K562 (cell line): ENCODE results near the gene MRNIP. TPM values are rescaled to one million over a fixed set of nuclear protein-coding genes. Genes with fewer than 3 reads are reported as not detected.

Experiments used
- ATAC-seq: fragments of 200-7000 bp; cut with Tn5 transposase; 3 replicates; pipeline ENCODE4 v1.9.1; 2020; ENCODE audit warnings: moderate library complexity
- BruUV-seq: library from RNA; stranded (reverse); fragments of 400-500 nt; replicated peaks from 2 replicates; lab custom pipeline; 2021; lab: Mats Ljungman, UMichigan
- CTCF ChIA-PET: fragments of 300-600 bp; formaldehyde crosslinking; extraction: SDS; loops from one replicate; lab custom pipeline; 2021; ENCODE audit warnings: low intra/inter-chr PET ratio; lab: Yijun Ruan, JAX
- POLR2A ChIA-PET: fragments of 300-600, 350-650 bp; sonication (Branson Sonifier 250); formaldehyde crosslinking; extraction: SDS; loops from one replicate; lab custom pipeline; 2021; ENCODE audit warnings: antibody characterized with exemption, inconsistent platforms; lab: Yijun Ruan, JAX
- DNase-seq, 4 experiments: peaks; one replicate each; pipeline versions ENCODE4 v3.0.0 to v3.0.0-alpha.2; 2011 to 2018; ENCODE audit warnings: low spot score in 3 of 4, mixed read lengths in 3 of 4; ENCODE audit errors: extremely low read depth in 1 of 4
- FAIRE-seq: peaks from 2 replicates; lab custom pipeline; 2011; peaks lifted over from hg19 to GRCh38; lab: Jason Lieb, UNC
- H2AFZ ChIP-seq: 2 replicates; pipeline ENCODE4 v1.6.0; 2011; ENCODE audit warnings: low read depth, low read length, control low read depth, inconsistent platforms
- H3K27ac ChIP-seq: fragments of 200-600 bp; 3 replicates; pipeline ENCODE4 v1.8.0; 2011; ENCODE audit warnings: low read depth, mild to moderate bottlenecking, control low read depth, inconsistent platforms, low read length, moderate library complexity, mixed read lengths; ENCODE audit errors: extremely low read depth
- H3K27me3 ChIP-seq, 2 experiments: fragments of 300-600 bp in 1 of 2; 2 replicates in 1 of 2; 3 replicates in 1 of 2; pipeline versions ENCODE4 v1.6.0 to v1.8.0; 2011; ENCODE audit warnings: inconsistent platforms in 2 of 2, low read length in 2 of 2, mild to moderate bottlenecking in 1 of 2, mixed read lengths in 1 of 2, moderate library complexity in 1 of 2; ENCODE audit not compliant: control insufficient read depth in 2 of 2, insufficient read depth in 2 of 2
- H3K36me3 ChIP-seq: fragments of 300-600 bp; 3 replicates; pipeline ENCODE4 v1.8.0; 2011; ENCODE audit warnings: mild to moderate bottlenecking, low read length, inconsistent platforms; ENCODE audit not compliant: control insufficient read depth, insufficient read depth
- H3K4me1 ChIP-seq, 2 experiments: fragments of 200-600 bp in 1 of 2; replicated peaks in 1 of 2; 2 replicates in 1 of 2; 3 replicates in 1 of 2; pipeline versions ENCODE4 v1.5.1 to v1.8.0; 2011; ENCODE audit warnings: inconsistent platforms in 2 of 2, low read length in 2 of 2, mild to moderate bottlenecking in 1 of 2, mixed read lengths in 1 of 2, moderate library complexity in 1 of 2; ENCODE audit not compliant: control insufficient read depth in 2 of 2, insufficient read depth in 2 of 2
- H3K4me2 ChIP-seq: 2 replicates; pipeline ENCODE4 v1.6.1; 2011; ENCODE audit warnings: low read length, control low read depth, inconsistent platforms, mixed read lengths; ENCODE audit not compliant: insufficient read depth
- H3K4me3 ChIP-seq: fragments of 200-600 bp; sonication (generic), shearing (Covaris generic); 2 replicates; pipeline ENCODE4 v1.5.1; 2016; ENCODE audit warnings: control low read depth, inconsistent platforms
- H3K79me2 ChIP-seq: fragments of 200-600 bp; 3 replicates; pipeline ENCODE4 v1.8.0; 2011; ENCODE audit warnings: low read length, inconsistent platforms; ENCODE audit not compliant: control insufficient read depth, insufficient read depth
- H3K9ac ChIP-seq, 2 experiments: 2 replicates each; pipeline versions ENCODE4 v1.6.0 to v1.6.1; 2011; ENCODE audit warnings: low read depth in 2 of 2, low read length in 2 of 2, control low read depth in 1 of 2, inconsistent platforms in 1 of 2, mild to moderate bottlenecking in 1 of 2, mixed read lengths in 1 of 2; ENCODE audit not compliant: insufficient read depth in 1 of 2
- H3K9me1 ChIP-seq: one replicate; pipeline ENCODE4 v1.6.0; 2011; ENCODE audit warnings: inconsistent platforms, mild to moderate bottlenecking, low read length, moderate library complexity; ENCODE audit not compliant: control insufficient read depth, insufficient read depth
- H3K9me3 ChIP-seq: replicated peaks from 2 replicates; pipeline ENCODE4 v1.5.1; 2011; ENCODE audit warnings: low read depth, low read length, inconsistent platforms; ENCODE audit not compliant: control insufficient read depth, insufficient read depth
- H4K20me1 ChIP-seq: replicated peaks from 2 replicates; pipeline ENCODE4 v1.6.1; 2011; ENCODE audit warnings: low read length, inconsistent platforms, mixed read lengths; ENCODE audit not compliant: control insufficient read depth, insufficient read depth
- HDAC1 ChIP-seq, 2 experiments: fragments of 450-650 bp; IDR thresholded peaks; 2 replicates each; pipeline ENCODE4 v1.6.1; 2016 to 2017; ENCODE audit warnings: inconsistent platforms in 1 of 2, mild to moderate bottlenecking in 1 of 2, moderate library complexity in 1 of 2
- ZBTB40 ChIP-seq, 2 experiments: fragments of 450-650 bp in 1 of 2; sonication (generic) in 1 of 2; formaldehyde crosslinking in 1 of 2; IDR thresholded peaks; 2 replicates each; pipeline versions ENCODE4 v1.7.1 to v1.9.0; 2016 to 2022; ENCODE audit warnings: inconsistent platforms in 1 of 2, mild to moderate bottlenecking in 1 of 2, missing genetic modification reagents in 1 of 2
- WGBS: fragments of 100-300 bp; shearing (Covaris generic); methylation state at CpG from one replicate; pipeline ENCODE4 v1.1.6; 2016; ENCODE audit warnings: low coverage, mixed read lengths; ENCODE audit not compliant: insufficient coverage; ENCODE audit errors: missing lambda C conversion rate; 5-methylcytosine and 5-hydroxymethylcytosine counted together
- in situ Hi-C: fragments of 300-500 bp; cut with MboI; formaldehyde crosslinking; loops from 4 replicates; pipeline ENCODE4 v1.15.0; 2018; ENCODE audit warnings: inconsistent platforms, mixed read lengths
- intact Hi-C: fragments of 100-400 bp; cut with micrococcal nuclease; formaldehyde crosslinking; loops from 2 replicates; pipeline ENCODE4 v1.14.2; 2022
- polyA plus RNA-seq, 8 experiments: library from polyadenylated mRNA; depleted of rRNA in 4 of 8; stranded (reverse) in 5 of 8; unstranded in 3 of 8; fragments of >200 nt; fragmentation: Nextera tagmentation in 2 of 8; fragmentation: Illumina TruSeq in 1 of 8; extraction: Ambion mirVana in 2 of 8; extraction: Trizol in 1 of 8; gene quantifications; 2 replicates each; pipeline versions ENCODE4 v1.2.1 to v1.2.3, GENCODE V29; 2011 to 2014; ENCODE audit warnings: inconsistent platforms in 1 of 8, missing spikeins in 1 of 8
- total RNA-seq, 7 experiments: library from RNA; depleted of rRNA in 6 of 7; stranded (reverse); fragments of >200 nt in 6 of 7; fragmentation: Illumina TruSeq in 2 of 7; extraction: Trizol in 2 of 7; gene quantifications; 2 replicates each; pipeline versions ENCODE4 v1.2.1 to v1.2.3, GENCODE V29; 2011 to 2021; ENCODE audit warnings: low replicate concordance in 1 of 7

Gene MRNIP
- total and polyA plus RNA-seq, 9 of the 15 experiments (the other 6 are each of a cell fraction or from before 2014, with no cell fraction given) = 3.6 to 39.0 (median 16.8) TPM

GRCh38 chr5:179874536-179875292 is 16.1 kb upstream of the MRNIP start:
- DNase-seq = no peak
- Histone ChIP-seq H3K4me3 (no peak overlapping the region), H2AFZ (no peak overlapping the region), H3K4me1 (peaks cover 0 to 13% of the 10 kb centered on the region in 2 experiments; a peak in 2 of 5 replicates), H3K27ac (no peak overlapping the region), H3K79me2 (no peaks in the 10 kb centered on the region), H3K9me1 (no peaks in the 10 kb centered on the region), H3K27me3 (no peaks in the 10 kb centered on the region), H3K9me3 (no peaks in the 10 kb centered on the region), H3K36me3 (peaks cover 82% of the 10 kb centered on the region; the same call in 2 of the 3 replicates), H3K9ac (no peak overlapping the region), H4K20me1 (no peaks in the 10 kb centered on the region; the same call in 1 of the 2 replicates), H3K4me2 (no peak overlapping the region)
- no peak for ATAC-seq
- ChIA-PET CTCF (no interaction called here), POLR2A (interaction anchor here (0.6 to 0.9 kb wide), 2 partner anchors 8 to 11 kb away, joined by 3 read pairs; no protein-coding TSS in a partner anchor)
- FAIRE-seq = no peak
- 96% methylated on average over 26 of the region's 28 CpGs for WGBS
- intact Hi-C loops = no loop called here
- in situ Hi-C loops = no loop called here
- no TSS peak for BruUV-seq
- TF ChIP-seq HDAC1 (IDR thresholded peaks at IDR 0.05) (no peak), ZBTB40 (IDR thresholded peaks at IDR 0.05) (no peak), ZBTB40 (CRISPR knock-in tag; IDR thresholded peaks at IDR 0.05) (no peak)
